HG03025 (cell line): ENCODE measurements around the gene CHRNB1.
"Not testable (repeated sequence)": the region's sequence is repeated elsewhere in the genome, so short reads cannot be mapped to it uniquely, and the experiment has no call there.

ENCODE experiments used
- ATAC-seq: cut with Tn5 transposase; IDR thresholded peaks from one replicate; pipeline ENCODE4 v1.9.1; 2021; ENCODE audit warnings: mild to moderate bottlenecking, moderate library complexity; ENCODE audit not compliant: unreplicated experiment, low FRiP score

Gene CHRNB1

GRCh38 chr17:7482742-7483088, 37.9 kb downstream of the CHRNB1 start:
- ATAC-seq: not testable (repeated sequence)

- peak; percentile 24 for ATAC-seq
Measured at GRCh38 chr17:7483255-7484066, 38.6 kb downstream of the CHRNB1 start.

GRCh38 chr17:7484067-7484918, 39.4 kb downstream of the CHRNB1 start, which contains the start of gene POLR2A:
Gene POLR2A, plus strand, starts transcription at chr17:7484366.
- peak; percentile 62 for ATAC-seq

GRCh38 chr17:7484919-7485377, 40.1 kb downstream of the CHRNB1 start:
- no peak for ATAC-seq

GRCh38 chr17:7486181-7486580, 41.3 kb downstream of the CHRNB1 start:
- ATAC-seq: no peak

- ATAC-seq: no peak
Measured at GRCh38 chr17:7490144-7490543, 45.3 kb downstream of the CHRNB1 start.

- no peak for ATAC-seq
Measured at GRCh38 chr17:7491583-7491982, 46.7 kb downstream of the CHRNB1 start.

GRCh38 chr17:7493941-7494340, 49.1 kb downstream of the CHRNB1 start:
- no peak for ATAC-seq

GRCh38 chr17:7495906-7496434, 51.1 kb downstream of the CHRNB1 start:
- ATAC-seq: no peak

GRCh38 chr17:7496470-7497183, 51.8 kb downstream of the CHRNB1 start:
- no peak for ATAC-seq

GRCh38 chr17:7497228-7497627, 52.4 kb downstream of the CHRNB1 start:
- ATAC-seq: no peak

- ATAC-seq: no peak
Measured at GRCh38 chr17:7497636-7498035, 52.8 kb downstream of the CHRNB1 start.

GRCh38 chr17:7499161-7499560, 54.3 kb downstream of the CHRNB1 start:
- no peak for ATAC-seq

- no peak for ATAC-seq
Measured at GRCh38 chr17:7501729-7502128, 56.9 kb downstream of the CHRNB1 start.

- ATAC-seq: no peak
Measured at GRCh38 chr17:7502171-7502847, 57.4 kb downstream of the CHRNB1 start.

- no peak for ATAC-seq
Measured at GRCh38 chr17:7502987-7503386, 58.1 kb downstream of the CHRNB1 start.

- no peak for ATAC-seq
Measured at GRCh38 chr17:7503521-7503920, 58.7 kb downstream of the CHRNB1 start.
